Fibroblast of villous mesenchyme (primary cell): ENCODE results near the gene GDNF. TPM values are rescaled to one million over a fixed set of nuclear protein-coding genes. Genes with fewer than 3 reads are reported as not detected.

Source experiments
- DNase-seq: peaks from one replicate; pipeline ENCODE4 v3.0.0-alpha.2; 2010; ENCODE audit warnings: low read depth
- H3K4me3 ChIP-seq: 2 replicates; pipeline ENCODE4 v1.5.1; 2011; ENCODE audit warnings: low read depth, mild to moderate bottlenecking, low read length
- total RNA-seq: library from RNA; depleted of rRNA; stranded (reverse); fragments of >200 nt; gene quantifications from 2 replicates; pipeline ENCODE4 v1.2.3, GENCODE V29; 2012
- TF ChIP-seq, protein P1 (sequence below): IDR thresholded peaks from 2 replicates; pipeline ENCODE4 v1.5.1; 2012; ENCODE audit warnings: low read depth, mild to moderate bottlenecking, low read length; ENCODE audit not compliant: insufficient read depth

GDNF gene, protein sequence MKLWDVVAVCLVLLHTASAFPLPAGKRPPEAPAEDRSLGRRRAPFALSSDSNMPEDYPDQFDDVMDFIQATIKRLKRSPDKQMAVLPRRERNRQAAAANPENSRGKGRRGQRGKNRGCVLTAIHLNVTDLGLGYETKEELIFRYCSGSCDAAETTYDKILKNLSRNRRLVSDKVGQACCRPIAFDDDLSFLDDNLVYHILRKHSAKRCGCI
- total RNA-seq, result 0.43 and 1.6 TPM in 2 replicates

DNA sequence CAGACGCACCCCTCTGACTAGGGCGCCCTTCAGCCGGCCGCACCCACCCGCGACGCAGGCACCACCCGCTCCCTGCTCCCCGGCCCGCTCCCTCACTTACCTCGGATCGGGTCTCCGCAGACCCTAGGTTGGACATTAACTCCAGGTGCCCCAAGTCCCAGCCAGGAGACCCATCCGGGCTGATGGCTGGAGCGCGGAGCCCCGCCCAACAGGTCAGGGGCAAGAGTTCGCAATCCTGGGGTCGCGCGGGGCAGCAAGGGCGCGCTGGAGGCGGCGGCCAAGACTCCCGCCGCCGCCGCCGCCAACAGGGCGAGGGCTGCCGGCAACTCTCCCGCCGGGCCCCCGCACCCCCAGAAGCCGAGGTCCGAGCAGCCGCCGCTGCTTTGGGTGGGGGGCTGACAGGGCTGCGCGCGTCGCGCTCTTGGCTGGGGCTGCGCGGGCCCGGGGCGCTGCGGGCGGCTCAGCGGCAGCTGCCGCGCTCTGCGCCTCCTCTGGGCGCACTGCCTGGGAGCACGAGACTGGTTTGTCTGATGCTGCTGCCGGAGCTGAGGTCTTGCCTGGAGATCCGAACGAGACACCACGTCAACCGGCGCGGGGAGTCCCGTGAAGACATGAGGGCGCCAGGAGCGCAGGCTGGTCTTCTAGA lies at the start of gene GDNF:
Gene GDNF (minus strand): TSS at position 635 of the 646 bp plus-strand sequence. CDS start 5,245 bp downstream, outside the sequence.
- peak; percentile 78 for DNase-seq
- TF ChIP-seq, protein P1, sequence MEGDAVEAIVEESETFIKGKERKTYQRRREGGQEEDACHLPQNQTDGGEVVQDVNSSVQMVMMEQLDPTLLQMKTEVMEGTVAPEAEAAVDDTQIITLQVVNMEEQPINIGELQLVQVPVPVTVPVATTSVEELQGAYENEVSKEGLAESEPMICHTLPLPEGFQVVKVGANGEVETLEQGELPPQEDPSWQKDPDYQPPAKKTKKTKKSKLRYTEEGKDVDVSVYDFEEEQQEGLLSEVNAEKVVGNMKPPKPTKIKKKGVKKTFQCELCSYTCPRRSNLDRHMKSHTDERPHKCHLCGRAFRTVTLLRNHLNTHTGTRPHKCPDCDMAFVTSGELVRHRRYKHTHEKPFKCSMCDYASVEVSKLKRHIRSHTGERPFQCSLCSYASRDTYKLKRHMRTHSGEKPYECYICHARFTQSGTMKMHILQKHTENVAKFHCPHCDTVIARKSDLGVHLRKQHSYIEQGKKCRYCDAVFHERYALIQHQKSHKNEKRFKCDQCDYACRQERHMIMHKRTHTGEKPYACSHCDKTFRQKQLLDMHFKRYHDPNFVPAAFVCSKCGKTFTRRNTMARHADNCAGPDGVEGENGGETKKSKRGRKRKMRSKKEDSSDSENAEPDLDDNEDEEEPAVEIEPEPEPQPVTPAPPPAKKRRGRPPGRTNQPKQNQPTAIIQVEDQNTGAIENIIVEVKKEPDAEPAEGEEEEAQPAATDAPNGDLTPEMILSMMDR, result no peak
- H3K4me3 ChIP-seq, result peak within 1 kb of the TSS; percentile 69

DNA sequence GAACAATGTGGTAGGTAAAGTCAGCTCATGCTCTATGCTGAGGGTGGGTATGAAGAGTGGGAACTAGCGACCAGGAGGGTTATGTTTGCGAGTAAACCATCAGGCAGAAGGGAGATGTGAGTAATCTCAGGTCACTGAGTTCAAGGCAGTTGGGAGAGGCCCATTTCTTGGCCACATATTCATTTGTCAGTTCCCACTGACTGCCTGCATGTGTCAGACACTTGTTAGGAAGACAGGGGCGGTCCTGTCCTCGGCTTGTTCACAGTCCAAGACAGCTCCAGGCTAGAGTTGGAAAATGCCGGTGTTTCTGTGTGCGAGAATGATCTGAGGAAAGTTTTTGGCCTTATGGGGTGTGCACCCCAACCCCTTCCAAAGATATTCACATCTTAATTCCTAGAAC lies 48.6 kb upstream of the GDNF start:
- TF ChIP-seq, protein P1, result no peak
- no peak for DNase-seq
- no peak overlapping the region for H3K4me3 ChIP-seq

DNA sequence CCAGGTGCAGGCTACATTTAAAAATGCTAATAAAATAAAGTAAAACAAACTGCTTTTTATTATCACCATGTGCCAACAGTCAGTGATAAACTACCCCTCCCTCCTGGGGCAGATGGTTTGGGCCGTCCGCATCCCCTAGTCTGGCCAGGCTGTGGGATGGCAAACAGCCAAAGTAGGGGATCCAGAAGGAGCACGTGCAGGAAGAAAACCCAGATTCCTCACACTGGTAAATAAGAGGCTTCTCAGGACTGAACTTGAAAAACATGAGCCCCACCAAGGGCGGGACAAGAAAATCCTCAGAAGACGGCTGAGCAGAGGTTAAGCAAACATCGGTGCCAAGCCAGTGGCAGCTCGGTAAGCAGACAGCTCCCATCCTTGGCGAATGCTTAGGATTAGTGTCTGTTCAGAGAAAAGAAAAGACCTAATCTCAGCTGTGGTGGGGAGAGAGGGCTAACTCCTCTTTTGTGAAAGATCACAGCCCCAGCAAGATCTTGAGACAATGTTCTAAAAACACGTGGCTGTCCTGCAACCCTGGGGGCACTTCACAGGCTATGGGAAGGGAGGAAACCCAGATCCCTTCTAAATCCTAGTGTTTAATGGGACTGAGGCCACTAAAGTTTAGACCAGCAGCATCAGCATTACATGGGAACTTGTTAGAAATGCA lies 46.5 kb upstream of the GDNF start:
- peak; percentile 87 for DNase-seq
- no peak overlapping the region for H3K4me3 ChIP-seq
- TF ChIP-seq, protein P1, result no peak

DNA sequence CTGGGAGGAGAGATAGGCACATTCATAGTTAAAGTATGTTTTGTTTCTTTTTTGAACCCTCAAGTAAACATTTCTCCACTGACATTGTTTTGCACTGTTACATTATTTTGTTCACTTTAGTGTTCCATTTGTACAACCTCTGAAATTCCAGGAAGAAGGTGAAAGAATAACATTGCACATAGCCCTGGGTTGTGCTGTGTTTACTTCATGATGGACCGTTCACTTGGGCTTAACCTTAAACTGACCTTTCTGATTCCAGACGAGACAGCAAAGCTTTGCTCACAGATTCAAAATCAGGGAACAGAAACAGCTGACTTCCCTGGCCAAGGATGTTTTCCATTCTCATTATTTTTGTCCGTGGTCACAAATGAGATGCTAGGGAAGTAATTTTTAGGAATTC lies 42.8 kb upstream of the GDNF start:
- DNase-seq, result peak; percentile 84
- TF ChIP-seq, protein P1, result no peak
- H3K4me3 ChIP-seq, result no peak overlapping the region

DNA sequence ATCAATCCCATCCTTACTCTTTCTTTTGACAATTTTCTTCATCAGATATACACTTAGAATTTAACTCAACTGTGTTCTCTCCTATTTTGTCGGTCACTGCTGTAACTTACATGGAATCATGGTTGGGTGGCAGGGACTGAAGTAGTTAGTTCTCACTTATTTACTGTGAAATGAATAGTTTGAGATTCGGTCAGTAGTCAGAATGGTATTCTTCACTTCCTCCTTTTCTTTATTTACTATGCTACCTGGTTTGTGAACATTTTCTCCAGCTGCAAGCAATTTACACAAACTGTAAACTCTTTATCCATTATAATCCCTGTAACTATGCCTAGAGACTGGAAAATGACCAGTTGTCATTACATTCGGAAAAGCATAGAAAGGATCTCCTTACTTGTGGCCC lies 41.5 kb upstream of the GDNF start:
- TF ChIP-seq, protein P1, result no peak
- no peak for DNase-seq

DNA sequence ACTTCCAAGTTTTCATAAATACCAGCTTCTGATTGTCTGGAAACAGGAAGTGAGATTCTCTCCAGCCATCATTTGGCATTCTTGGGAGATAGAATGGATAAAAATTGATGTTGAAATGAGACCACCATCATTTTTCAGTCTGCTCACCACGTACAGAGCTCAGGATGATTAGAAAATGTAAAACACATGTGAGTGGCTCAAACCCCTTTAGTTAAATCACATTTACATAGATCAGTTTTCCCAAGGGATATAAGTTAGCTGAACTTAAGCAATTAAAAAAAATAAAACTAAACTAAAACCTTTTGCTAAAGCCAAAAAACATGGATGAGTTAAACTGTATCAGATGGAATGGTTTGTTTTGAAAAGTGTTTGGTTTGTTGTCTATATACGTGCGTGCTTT lies 37.1 kb upstream of the GDNF start:
- no peak overlapping the region for H3K4me3 ChIP-seq
- no peak for DNase-seq
- TF ChIP-seq, protein P1, result no peak

More for the DNA sequence above, 41.5 kb upstream of the GDNF start:
- H3K4me3 ChIP-seq, result no peak overlapping the region
